ENCODE measurements around the gene RHOBTB1.
A peak's percentile ranks its signal among the peaks of the same experiment; 100 is the strongest.

The RHOBTB1 gene

DNA sequence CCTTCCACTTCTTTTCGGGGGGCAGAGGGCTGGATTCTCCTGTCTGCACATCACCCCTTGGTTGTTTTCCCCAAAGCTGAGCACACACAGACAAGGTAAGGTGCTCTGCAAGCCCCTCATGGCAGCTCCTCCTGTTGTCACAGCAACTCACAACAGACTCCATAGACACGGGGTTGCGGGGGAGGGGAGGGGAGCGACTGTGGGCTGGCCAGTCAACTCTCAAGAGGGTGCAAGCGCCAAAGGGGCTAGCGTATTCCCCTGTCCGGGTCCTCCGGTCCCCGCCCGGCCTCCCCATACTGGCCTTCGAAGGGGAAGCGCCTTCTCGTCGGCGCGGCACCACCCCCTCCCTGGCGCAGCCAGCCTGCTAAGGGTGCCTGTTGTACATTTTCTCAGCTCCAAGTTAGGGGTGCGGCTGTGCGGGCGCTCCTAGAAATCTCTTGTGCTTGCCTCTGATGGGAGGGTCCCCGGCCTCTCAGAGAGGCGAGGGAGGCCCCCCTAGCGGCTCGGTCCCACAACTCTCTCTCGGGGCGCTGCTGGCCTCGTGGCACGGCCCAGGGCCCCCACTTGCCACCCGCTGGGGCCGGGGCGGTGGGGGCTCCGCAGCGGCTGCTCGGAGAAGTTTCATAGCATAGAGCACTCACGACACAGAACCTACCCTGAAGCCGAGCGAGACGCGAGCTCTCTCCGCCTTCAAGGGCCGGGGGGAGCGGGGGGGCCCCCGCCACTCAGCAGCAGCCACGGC lies 498 bp downstream of the RHOBTB1 start:
- Histone ChIP-seq H4K20me1 (ENCODE audit: insufficient read depth, low read length, poor library complexity, severe bottlenecking) (no peaks in the 10 kb centered on the region), H3K9ac (ENCODE audit: low read depth, low read length, poor library complexity, severe bottlenecking) (peak overlapping the region; percentile 68), H3K4me3 (ENCODE audit: low read length, poor library complexity, severe bottlenecking) (peak overlapping the region; percentile 74), H3K27me3 (ENCODE audit: insufficient read depth, low read length, poor library complexity, severe bottlenecking) (peaks cover 5% of the 10 kb centered on the region), H3K4me1 (ENCODE audit: insufficient read depth, low read length, poor library complexity, severe bottlenecking) (peaks cover 9% of the 10 kb centered on the region), H3K79me2 (ENCODE audit: insufficient read depth, low read length) (no peaks in the 10 kb centered on the region), H3K36me3 (ENCODE audit: insufficient read depth, low read length) (no peaks in the 10 kb centered on the region), H3K4me2 (ENCODE audit: low read depth, low read length, poor library complexity, severe bottlenecking) (peak overlapping the region; percentile 85), H3K9me2 (replicated peaks; ENCODE audit: low read depth, low read length) (no peaks in the 10 kb centered on the region), H3F3A (ENCODE audit: low read depth) (no peaks in the 10 kb centered on the region), H2AFZ (ENCODE audit: low read length) (peak overlapping the region; percentile 92), H3K9me3 (ENCODE audit: insufficient read depth, low read depth, low read length) (no peaks in the 10 kb centered on the region)
- TF ChIP-seq EZH2phosphoT487 (IDR thresholded peaks at IDR 0.05; ENCODE audit: borderline replicate concordance): no peak
- TF ChIP-seq, protein P1, sequence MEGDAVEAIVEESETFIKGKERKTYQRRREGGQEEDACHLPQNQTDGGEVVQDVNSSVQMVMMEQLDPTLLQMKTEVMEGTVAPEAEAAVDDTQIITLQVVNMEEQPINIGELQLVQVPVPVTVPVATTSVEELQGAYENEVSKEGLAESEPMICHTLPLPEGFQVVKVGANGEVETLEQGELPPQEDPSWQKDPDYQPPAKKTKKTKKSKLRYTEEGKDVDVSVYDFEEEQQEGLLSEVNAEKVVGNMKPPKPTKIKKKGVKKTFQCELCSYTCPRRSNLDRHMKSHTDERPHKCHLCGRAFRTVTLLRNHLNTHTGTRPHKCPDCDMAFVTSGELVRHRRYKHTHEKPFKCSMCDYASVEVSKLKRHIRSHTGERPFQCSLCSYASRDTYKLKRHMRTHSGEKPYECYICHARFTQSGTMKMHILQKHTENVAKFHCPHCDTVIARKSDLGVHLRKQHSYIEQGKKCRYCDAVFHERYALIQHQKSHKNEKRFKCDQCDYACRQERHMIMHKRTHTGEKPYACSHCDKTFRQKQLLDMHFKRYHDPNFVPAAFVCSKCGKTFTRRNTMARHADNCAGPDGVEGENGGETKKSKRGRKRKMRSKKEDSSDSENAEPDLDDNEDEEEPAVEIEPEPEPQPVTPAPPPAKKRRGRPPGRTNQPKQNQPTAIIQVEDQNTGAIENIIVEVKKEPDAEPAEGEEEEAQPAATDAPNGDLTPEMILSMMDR (conservative IDR thresholded peaks at IDR 0.05; ENCODE audit: low read length): no peak

GRCh38 chr10:60942788-60943315 lies 1.1 kb downstream of the RHOBTB1 start:
- Histone ChIP-seq H3K9me3 (ENCODE audit: insufficient read depth, low read depth, low read length) (no peaks in the 10 kb centered on the region), H3K4me3 (ENCODE audit: low read length, poor library complexity, severe bottlenecking) (peak overlapping the region; percentile 74), H4K20me1 (ENCODE audit: insufficient read depth, low read length, poor library complexity, severe bottlenecking) (no peaks in the 10 kb centered on the region), H2AFZ (ENCODE audit: low read length) (peak overlapping the region; percentile 92), H3K27me3 (ENCODE audit: insufficient read depth, low read length, poor library complexity, severe bottlenecking) (peaks cover 5% of the 10 kb centered on the region), H3K36me3 (ENCODE audit: insufficient read depth, low read length) (no peaks in the 10 kb centered on the region), H3F3A (ENCODE audit: low read depth) (no peaks in the 10 kb centered on the region), H3K9me2 (replicated peaks; ENCODE audit: low read depth, low read length) (no peaks in the 10 kb centered on the region), H3K79me2 (ENCODE audit: insufficient read depth, low read length) (no peaks in the 10 kb centered on the region), H3K9ac (ENCODE audit: low read depth, low read length, poor library complexity, severe bottlenecking) (peak overlapping the region; percentile 68), H3K4me1 (ENCODE audit: insufficient read depth, low read length, poor library complexity, severe bottlenecking) (peaks cover 9% of the 10 kb centered on the region), H3K4me2 (ENCODE audit: low read depth, low read length, poor library complexity, severe bottlenecking) (peak overlapping the region; percentile 85)
- no peak for TF ChIP-seq EZH2phosphoT487 (IDR thresholded peaks at IDR 0.05; ENCODE audit: borderline replicate concordance)
- TF ChIP-seq, protein P1 (conservative IDR thresholded peaks at IDR 0.05; ENCODE audit: low read length): no peak

- Histone ChIP-seq H3K79me2 (ENCODE audit: insufficient read depth, low read length) (no peaks in the 10 kb centered on the region), H3K9me2 (replicated peaks; ENCODE audit: low read depth, low read length) (no peaks in the 10 kb centered on the region), H2AFZ (ENCODE audit: low read length) (peak overlapping the region; percentile 92; the same call in 1 of the 2 replicates), H3K9ac (ENCODE audit: low read depth, low read length, poor library complexity, severe bottlenecking) (no peak overlapping the region), H3F3A (ENCODE audit: low read depth) (no peaks in the 10 kb centered on the region), H3K9me3 (ENCODE audit: insufficient read depth, low read depth, low read length) (no peaks in the 10 kb centered on the region), H3K36me3 (ENCODE audit: insufficient read depth, low read length) (no peaks in the 10 kb centered on the region), H3K4me3 (ENCODE audit: low read length, poor library complexity, severe bottlenecking) (peak overlapping the region; percentile 74), H3K27me3 (ENCODE audit: insufficient read depth, low read length, poor library complexity, severe bottlenecking) (peaks cover 5% of the 10 kb centered on the region), H3K4me1 (ENCODE audit: insufficient read depth, low read length, poor library complexity, severe bottlenecking) (peaks cover 9% of the 10 kb centered on the region), H3K4me2 (ENCODE audit: low read depth, low read length, poor library complexity, severe bottlenecking) (peak overlapping the region; percentile 85), H4K20me1 (ENCODE audit: insufficient read depth, low read length, poor library complexity, severe bottlenecking) (no peaks in the 10 kb centered on the region)
- no peak for TF ChIP-seq EZH2phosphoT487 (IDR thresholded peaks at IDR 0.05; ENCODE audit: borderline replicate concordance)
- TF ChIP-seq, protein P1 (conservative IDR thresholded peaks at IDR 0.05; ENCODE audit: low read length): no peak
Observed at GRCh38 chr10:60942134-60942787, 1.7 kb downstream of the RHOBTB1 start.

All from Loucy (cell line).